Umbilical cord (tissue), 2 donors: ENCODE data around the gene PTPRM. TPM values are rescaled to one million over a fixed set of nuclear protein-coding genes. Genes with fewer than 3 reads are reported as not detected.
"Not testable (repeated sequence)": the region's sequence is repeated elsewhere in the genome, so short reads cannot be mapped to it uniquely, and the experiment has no call there.

ENCODE experiments used
- DNase-seq: peaks from one replicate; pipeline ENCODE4 v3.0.0-alpha.2; 2015; ENCODE audit warnings: low spot score
- total RNA-seq: library from RNA; depleted of rRNA; stranded (reverse); fragments of >200 nt; gene quantifications from one replicate; pipeline ENCODE4 v1.2.3, GENCODE V29; 2014; ENCODE audit warnings: low replicate concordance; ENCODE audit not compliant: insufficient read depth

Gene PTPRM
- total RNA-seq, 1 donor from 2014 or later, result 49.1 TPM

DNA sequence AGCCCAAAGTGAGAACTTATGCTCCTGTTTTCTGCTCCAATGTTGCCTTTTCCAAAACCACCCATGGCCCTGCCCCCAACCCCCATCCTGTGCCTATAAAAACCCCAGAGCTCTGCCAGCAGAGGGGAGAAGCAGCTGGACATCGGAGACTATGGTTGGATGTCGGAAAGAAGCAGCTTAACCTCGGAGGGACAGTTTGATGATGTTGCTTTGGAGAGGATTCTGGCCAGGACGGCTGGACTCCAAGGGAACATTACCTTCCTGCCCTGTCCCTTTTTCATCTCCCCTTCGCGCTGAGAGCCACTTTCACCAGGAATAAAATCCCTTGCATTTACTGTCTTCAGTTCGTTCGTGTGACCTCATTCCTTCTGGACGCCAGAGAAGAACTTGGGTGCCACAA is 158.4 kb downstream of the PTPRM start:
- DNase-seq, result no peak

DNA sequence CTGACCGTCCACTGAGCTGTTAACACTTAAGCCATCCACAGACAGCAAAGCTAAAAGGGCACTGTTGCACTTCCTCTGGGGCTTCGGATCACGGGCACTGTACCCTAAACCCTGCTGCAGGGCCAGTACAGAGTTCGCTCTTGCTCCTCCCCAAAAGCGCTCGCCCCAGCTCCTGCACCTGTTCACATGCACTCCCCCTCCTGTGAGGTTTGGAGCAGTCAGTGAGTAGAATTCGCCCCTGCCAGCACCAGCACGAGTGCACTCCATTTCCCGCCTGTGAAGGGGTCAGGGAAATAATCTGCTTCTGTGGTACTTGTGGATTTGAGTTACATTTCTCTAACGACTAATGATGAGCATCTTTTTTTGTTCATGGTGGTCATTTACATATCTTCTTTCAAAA is 158.8 kb downstream of the PTPRM start:
- no peak for DNase-seq

DNA sequence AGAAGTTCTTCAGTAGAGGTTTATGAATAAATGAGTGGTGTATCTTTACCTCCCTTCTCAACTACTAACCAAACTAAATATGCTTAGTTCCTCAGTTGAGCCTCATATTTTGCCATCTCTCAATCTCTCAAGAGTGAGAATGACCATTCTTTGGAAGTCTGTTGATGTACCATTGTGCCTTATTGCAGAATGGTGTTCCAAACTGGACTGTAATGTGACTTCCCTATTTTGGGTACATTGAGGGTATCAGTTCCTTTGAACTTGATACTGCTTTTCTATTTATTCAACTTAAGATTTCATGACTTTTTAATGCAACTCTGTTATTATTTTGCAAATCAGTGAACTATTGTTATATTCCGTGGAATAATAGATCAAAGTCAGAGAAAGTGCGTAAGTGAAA is 159.4 kb downstream of the PTPRM start:
- DNase-seq, result no peak

DNA sequence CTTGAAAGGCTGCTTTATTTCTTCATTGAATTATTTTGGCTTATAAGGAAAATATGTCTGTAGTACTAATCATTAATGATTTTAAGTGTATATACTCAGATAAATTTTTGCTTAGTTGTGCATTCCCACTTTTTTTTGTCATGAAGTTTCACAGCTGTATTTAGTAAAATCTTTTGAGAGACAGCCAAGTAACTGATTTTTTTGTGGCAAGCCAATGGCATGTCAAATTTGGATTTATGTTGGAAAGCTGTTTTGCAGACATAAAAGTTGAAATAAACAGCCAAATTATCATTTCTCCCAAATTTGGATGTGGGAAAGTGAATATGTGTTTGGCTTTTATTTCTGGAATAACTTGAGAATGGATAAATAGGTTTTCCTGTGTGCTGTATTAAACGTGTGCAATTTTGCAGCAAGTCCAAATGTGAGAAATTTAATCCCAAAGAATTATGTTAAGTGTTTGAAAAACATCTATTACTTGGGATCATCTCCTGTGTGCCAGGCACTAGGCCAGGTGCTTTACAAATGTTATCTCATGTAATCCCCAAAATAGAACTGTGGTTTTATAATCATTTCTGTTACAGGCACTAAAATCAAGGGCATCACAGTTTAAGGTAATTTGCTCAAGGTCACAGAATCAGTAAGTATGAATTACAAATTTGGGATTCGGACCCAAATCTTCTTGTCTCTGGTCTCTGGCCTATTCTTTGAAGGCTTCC is 160.4 kb downstream of the PTPRM start:
- no peak for DNase-seq

DNA sequence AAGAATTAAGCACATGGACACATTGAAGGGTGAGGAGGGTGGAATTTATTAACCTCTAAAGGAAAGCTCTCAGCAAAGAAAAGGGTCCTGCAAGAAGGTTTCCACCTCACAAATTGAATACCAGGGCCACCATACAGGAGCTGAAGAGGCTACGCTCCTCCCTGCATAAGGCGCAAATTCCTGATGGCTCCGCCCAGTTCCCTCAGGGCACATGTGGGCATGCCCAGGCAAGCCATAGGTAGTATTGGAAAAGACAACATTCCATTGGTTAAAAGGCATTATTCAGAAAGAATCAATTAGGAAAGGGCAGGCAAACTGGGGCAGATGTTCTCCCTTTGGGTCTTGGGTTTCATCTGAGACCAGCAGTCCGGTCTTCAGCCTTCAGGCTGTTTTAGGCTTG is 161.2 kb downstream of the PTPRM start:
- no peak for DNase-seq

DNA sequence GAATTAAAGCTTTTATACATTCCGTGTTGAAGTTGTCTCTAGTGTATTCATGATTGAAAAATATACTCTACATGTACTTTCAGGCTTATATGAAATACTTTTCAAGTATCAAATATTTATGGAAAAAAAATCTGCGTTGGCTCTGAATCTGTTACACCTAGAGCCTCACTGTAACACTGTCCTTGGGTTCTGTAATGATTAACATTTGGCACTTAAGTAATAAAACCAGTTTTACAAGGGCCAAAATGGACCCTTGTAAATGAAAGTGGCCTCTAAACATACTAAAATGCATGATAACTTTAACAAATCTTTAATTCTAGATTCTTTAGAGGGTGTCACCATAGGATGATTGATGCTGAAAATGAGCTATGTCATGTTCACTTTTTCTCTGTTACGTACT is 162.8 kb downstream of the PTPRM start:
- no peak for DNase-seq

DNA sequence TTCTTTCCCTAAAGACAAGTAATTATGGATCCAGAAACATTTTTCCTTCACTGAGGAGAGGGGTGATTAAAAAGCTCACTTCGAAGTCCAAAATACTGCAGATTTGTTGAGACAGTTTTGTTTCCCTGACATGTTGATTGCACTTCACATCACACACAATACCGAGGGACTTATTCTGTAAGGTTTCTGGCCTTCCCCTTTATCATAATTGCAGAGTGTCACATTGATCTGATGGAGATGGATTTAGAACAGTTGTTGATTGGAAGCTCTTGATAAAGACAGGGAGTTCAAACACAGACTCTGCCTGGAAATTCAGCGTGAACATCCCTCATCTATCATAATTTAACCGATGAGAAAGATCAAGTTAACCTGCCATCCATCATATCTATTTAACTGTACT is 163.6 kb downstream of the PTPRM start:
- DNase-seq, result no peak

DNA sequence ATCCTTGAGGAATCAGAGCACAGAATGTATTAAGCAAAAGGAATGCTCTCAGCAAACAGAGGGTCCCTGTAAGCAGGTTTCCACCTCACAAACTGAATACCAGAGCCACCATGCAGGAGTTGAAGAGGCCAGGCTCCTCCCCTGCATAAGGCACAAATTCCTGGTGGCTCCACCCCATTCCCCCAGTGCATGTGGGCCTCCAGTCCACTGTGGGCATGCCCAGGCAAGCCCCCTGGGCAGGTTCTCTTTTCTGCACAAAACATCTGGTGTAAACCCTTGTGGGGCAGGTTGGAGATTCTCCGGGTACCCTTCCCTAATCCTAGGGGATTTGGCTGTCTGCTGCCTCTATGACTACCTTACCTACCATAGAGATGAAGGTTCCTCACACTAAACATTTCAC is 166.5 kb downstream of the PTPRM start:
- no peak for DNase-seq

DNA sequence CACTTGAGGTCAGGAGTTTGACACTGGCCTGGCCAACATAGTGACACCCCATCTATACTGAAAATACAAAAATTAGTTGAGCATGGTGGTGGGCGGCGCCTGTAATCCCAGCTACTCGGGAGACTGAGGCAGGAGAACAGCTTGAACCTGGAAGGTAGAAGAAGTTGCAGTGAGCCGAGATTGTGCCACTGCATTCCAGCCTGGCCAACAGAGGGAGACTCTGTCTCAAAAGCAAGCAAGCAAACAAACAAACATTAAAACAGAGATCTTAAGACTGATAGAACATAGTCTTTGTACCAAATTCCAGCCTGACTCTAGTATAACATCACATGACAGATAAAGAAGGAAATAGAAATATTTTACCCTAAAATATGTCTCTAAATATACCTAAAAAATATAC is 168.1 kb downstream of the PTPRM start:
- DNase-seq, result no peak

DNA sequence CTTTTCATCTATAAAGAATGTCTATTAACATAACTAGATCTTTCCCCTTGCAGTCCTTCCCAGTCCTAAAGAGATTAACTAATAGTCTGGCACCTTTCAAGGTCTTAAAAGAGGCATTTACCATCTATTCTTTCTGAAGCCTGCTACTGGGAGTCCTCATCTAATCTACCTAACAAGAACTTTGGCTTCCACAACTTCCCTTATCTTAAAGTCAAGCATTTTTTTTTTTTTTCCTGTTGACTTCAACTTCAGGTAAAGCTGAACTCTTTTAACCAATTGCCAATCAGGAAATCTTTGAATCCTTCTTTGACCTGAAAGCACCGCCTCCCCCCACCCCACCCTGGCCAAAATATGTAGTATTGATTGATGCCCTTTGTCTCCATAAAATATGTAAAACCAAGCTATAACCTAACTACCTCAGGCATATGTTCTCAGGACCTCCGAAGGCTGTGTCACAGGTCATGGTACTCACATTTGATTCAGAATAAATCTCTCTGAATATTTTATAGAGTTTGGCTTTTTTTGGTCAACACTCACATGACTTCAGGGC is 168.6 kb downstream of the PTPRM start:
- no peak for DNase-seq

DNA sequence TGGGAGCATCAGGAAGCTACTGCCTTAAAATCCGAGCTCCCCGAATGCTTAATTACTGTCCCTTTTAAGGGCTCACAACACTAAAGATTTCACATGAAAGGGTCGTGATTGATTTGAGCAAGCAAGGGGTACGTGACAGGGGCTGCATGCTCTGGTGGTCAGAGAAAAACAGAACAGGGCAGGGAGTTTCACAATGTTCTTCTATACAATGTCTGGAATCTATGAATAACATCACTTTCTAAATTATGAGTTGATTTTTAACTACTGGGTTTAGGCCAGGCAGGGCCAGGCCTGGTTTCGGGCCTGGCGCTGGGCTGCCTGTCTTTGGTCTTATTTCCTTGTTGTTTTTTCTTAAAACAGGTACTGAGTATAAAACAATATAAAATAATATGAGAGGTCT is 169.4 kb downstream of the PTPRM start:
- DNase-seq, result not testable (repeated sequence)

DNA sequence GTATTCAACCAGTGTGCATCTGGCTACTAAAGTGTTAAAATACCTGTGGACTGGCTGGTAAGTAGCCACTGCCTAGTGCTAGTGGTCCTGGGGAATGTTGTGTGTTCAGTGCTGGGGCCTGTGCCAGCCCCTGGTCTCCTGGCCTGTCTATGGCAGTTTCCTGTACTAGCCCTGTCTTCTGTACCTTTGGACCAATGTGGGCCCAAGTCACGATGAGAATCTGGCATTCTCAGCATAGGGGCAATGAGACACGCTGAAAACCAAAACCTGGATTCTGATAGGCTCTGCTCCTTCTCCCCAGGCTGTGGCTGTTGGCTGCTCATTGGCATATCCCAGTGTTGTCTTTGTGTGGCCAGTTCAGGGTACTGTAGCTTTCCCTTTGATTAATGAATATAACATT is 170.4 kb downstream of the PTPRM start:
- no peak for DNase-seq

DNA sequence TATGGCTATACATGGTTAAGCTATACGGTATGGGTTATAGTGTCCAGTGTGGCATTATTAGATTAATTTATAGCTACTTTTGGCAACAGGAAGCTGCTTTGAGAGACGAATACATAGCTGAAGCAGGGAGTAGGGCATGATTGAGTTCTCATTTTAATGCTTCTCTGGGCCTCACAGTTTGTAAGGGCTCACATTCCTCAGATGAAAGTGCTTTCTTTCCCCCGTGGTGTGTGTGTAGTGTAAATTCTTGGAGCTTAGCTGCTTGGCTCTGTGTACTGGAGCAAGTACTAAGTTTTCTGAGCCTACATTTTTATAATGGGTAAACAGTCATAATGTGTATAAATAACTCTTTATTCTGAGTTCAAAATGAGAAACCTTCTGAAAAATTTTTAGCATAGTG is 173.7 kb downstream of the PTPRM start:
- peak; percentile 75 for DNase-seq

DNA sequence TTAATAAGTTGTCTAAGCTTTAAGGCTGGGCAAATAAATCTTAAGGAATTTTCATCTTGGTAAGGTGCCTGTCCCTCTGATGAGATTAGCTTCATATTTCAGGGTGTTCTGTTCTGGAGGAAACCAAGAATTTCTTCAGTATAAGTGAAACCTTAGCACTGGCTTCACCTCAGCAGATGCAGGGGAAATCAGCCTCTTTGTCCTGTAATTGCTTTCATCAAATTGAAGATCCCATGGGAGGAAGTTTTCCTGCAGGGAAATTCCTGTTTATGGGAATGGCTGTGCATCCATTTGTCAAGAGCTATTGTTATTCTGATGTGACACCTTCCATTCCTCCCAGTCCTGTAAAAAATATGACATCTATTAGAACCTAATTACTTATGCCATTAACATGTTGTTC is 174.5 kb downstream of the PTPRM start:
- no peak for DNase-seq

DNA sequence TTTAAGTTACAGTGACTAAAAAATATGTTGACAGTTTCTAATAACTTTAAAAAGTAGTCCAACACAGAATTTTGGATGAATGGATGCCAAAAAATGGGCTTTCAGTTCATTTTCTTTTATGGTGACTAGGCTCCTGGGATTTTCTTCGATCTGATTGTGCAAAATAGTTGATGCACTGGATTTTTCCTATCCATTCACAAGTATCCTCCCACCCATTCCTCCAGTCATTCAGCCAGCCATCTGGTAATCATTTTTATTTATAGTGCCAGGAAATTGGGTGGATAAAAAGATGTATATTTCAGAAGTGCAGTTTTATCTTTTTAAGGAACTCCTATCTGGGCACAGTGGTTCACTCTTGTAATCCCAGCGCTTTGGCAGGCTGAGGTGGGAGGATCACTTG is 175.1 kb downstream of the PTPRM start:
- DNase-seq, result peak; percentile 26

DNA sequence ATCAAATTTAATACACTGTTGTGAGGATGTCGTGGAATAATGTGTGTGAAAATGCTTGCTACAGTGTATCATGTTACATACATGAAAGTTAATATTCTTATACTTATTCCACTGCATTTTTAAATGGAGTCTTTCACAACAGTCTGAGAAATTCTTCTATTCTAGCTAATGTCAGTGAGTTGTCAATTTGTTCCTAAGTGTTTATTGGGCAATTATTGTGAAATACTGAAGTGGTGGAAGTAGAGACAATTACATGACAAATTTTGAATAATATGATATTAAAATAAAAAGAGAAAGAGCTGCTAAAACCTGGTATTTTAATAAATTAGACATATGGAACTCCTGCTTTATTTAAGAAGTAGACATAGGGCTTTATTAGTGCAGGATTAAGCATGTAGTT is 176.1 kb downstream of the PTPRM start:
- no peak for DNase-seq

DNA sequence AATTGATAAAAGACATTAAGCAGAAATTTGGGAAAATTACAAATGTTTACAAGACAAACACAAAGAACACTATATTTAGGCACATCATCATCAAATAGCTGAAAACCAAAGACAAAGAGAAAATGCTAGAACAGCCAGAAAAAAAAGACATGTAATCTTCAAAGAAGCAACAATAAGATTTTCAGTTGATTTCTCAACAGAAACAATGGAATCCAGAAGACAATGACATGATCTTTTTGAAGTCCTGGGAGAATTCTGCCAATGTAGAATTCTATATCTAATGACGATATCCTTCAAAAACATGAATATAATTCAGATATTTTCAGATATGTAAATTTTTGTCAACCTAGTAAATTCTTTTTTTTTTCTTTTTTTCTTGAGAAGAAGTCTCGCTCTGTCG is 179.0 kb downstream of the PTPRM start:
- DNase-seq, result no peak

DNA sequence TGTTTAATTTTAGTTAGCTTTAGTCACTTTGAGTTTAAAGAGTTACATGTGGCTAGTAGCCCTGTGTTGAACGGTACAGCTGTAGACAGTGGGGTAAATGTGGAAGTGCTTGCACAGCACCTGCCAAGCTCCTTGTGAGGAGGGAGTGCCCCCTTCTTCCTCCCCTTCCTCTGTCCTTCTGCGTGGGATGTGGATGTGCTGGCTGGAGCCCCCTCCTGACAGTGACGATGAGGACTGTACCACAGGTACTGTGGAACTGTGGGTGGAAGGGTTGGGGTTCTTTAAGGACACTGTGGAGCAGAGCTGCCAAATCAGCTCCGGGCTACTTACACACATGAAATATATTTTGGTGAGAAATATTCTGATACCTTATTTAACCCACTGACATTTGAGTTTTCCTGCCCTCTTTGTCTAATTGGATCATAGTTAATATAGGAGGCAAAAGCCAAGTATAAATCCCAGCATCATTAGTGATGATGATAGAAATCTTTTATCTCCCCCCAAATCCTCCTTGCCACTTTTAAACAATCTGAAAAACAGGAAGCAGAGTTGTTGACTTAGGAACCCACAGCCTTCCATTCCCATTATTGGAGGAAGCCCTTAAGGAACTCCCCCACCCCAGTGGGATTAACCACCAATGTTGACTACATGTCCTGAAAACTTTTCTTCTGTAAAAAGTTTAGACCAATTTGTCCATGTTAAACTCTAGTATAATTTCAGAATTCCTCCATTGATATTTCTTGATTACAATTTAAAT is 181.3 kb downstream of the PTPRM start:
- no peak for DNase-seq

DNA sequence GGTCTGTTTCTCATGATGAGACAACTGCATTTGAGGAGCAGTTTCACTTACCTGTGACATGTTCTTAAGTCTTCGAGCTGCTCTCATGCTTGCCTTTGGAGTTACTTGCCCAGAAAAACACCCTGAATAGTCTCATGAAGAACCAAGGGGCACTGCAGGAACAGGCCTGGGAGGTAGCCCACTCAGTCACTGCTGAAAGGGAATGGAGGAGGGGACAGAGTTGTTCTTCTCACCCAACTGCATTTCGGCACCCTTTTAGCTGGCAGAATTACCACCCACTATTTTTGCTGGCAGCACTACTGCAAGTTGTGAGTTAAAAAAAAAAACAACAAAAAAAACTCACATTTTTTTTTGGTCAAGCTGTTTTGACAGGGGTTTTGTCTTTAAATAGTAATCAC is 181.9 kb downstream of the PTPRM start:
- no peak for DNase-seq

DNA sequence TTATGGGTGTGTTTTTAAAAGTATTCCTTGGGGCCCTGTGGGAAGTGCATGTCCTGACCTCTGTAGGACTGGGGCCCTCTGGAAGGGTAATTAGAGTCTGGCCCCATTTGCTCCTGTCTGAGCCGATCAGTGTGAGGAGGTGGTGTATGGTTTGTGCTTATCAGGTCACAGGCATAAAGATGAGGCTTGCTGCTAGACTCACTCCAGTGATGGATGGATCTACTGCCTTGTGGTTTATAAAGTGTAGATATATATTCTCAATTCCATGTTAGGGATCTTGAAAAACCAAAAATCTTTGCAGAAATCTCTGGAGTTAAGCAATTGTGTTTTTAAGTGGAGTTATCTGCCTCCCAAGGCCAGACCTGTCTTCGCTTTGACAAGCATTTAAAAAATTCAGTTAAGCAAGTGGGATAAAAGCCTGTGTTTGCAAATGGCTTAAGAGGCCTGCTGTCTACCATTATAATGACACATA is 182.4 kb downstream of the PTPRM start:
- peak; percentile 86 for DNase-seq

DNA sequence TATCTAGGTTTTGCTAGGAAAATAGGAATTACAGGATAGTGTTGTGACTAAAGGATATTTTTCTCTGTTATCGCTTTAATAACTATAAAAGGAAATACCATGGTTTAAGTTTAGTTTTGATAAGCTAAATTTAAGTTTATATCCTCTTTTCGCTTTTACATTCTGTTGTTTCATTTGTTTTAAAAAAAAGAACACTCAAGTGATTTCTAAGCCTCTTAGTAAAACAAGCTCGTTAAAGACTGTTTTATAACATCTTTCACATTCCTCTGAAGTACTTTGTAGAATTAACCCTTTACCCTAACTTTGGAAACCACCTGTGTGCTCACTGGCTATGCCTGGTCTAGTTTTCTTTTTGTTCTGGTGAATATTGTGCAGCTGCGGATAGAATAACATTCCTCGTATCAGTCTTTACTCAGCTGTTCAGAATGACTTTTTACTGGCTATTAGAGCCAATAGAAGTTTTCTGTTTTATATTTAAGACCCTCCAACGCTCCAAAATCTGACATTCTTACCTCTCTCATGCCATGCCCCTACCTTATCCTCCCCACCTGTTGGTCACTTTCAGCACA is 183.1 kb downstream of the PTPRM start:
- peak; percentile 22 for DNase-seq

DNA sequence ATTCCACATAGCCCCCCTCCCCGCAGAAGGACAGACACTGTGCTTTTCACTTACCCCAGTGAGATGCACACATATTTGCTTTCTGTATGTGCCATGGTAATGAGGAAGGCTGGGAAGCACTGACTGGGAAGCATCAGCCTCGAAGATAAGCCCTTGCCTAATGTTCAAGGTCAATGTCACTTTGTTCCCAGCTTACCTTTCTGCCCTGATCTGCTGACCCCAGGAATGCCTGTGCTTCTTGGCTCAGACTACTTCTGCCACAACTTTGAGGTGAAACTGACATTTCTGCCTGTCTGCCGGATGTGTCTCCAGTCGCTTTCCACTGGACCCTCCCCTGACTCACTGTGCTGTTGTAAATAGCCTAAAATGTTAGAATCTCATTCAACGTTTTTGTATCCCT is 183.8 kb downstream of the PTPRM start:
- no peak for DNase-seq

DNA sequence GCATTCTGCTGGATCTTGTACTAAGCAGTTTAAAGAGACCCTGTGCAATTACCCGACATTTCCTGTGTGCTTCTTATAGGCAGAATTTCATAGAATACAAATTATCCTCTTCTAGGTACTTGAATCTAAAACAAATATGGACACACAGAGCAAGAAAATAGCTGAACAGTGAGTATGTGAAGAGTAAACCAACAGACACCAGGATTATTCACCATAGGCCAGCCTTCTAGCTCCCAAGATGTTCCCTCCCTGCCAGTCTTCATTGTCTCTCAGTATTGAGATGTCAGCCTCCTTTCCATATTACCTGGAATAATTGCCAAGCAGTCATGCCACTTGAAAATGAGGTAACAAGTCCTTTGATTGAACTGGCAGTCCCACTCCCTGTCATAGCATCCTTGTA is 187.1 kb downstream of the PTPRM start:
- no peak for DNase-seq
